PC-3 (cell line): ENCODE results near the gene C1QTNF5.

ENCODE experiments used
- CTCF ChIP-seq: fragments of 300-600 bp; sonication (generic); conservative IDR thresholded peaks from 2 replicates; pipeline ENCODE4 v1.5.1; 2017; ENCODE audit warnings: antibody characterized with exemption, low read depth, mild to moderate bottlenecking, low read length
- EZH2 ChIP-seq: fragments of 300-600 bp; sonication (generic); IDR thresholded peaks from one replicate; pipeline ENCODE4 v1.6.1; 2017; ENCODE audit warnings: antibody characterized with exemption, mild to moderate bottlenecking, low read length; ENCODE audit not compliant: unreplicated experiment
- EZH2phosphoT487 ChIP-seq: fragments of 300-600 bp; sonication (generic); IDR thresholded peaks from 2 replicates; pipeline ENCODE4 v1.6.1; 2018; ENCODE audit warnings: mild to moderate bottlenecking, antibody characterized with exemption, low read length, borderline replicate concordance

GRCh38 chr11:119350302-119350701, 9.6 kb upstream of the C1QTNF5 start:
- no peak for TF ChIP-seq CTCF
- no peak for TF ChIP-seq EZH2
- TF ChIP-seq EZH2phosphoT487 = no peak
